ENCODE results near the gene PPP1R12C. TPM values are rescaled to one million over a fixed set of nuclear protein-coding genes. Genes with fewer than 3 reads are reported as not detected.

PPP1R12C gene
- total RNA-seq, 1 experiment from 2014 or later = 158 TPM

GRCh38 chr19:55091126-55091910 is 26.1 kb downstream of the PPP1R12C start:
- no peaks in the 10 kb centered on the region for H3K9me3 ChIP-seq (ENCODE audit: control insufficient read depth, insufficient read depth, low read depth, low read length)
- in situ Hi-C loops (cut with HindIII; ENCODE audit: low pct_unique_long_range_greater_than_20kb, low sequenced_read_pairs) (no loop called here), intact Hi-C loops (cut with micrococcal nuclease; ENCODE audit: unreplicated experiment) (no loop called here)
- TF ChIP-seq CTCF (IDR thresholded peaks at IDR 0.05) (no peak), TCF7L2 (IDR thresholded peaks at IDR 0.05; ENCODE audit: low read depth, low read length) (no peak), SIN3A (IDR thresholded peaks at IDR 0.05; ENCODE audit: borderline replicate concordance, insufficient read depth, low read depth, low read length) (no peak), POLR2AphosphoS5 (IDR thresholded peaks at IDR 0.05; ENCODE audit: low read depth, low read length) (no peak), REST (IDR thresholded peaks at IDR 0.05; ENCODE audit: insufficient read depth in 1 of 2, low read depth in 2 of 2, low read length in 1 of 2) (no peak)
- H3K4me1 ChIP-seq (ENCODE audit: control insufficient read depth, insufficient read depth, low read length) = peaks cover 33% of the 10 kb centered on the region
- no peak overlapping the region for H3K27ac ChIP-seq (ENCODE audit: low read length)
- H3K36me3 ChIP-seq (ENCODE audit: control insufficient read depth, insufficient read depth, low read length) = peaks cover 2% of the 10 kb centered on the region; the same call in 1 of the 2 replicates
- no peak overlapping the region for H3K4me3 ChIP-seq (ENCODE audit: low read depth in 2 of 2, low read length in 2 of 2)
- TSS peak; percentile 87 for BruUV-seq (replicated peaks)
- no peak for DNase-seq (ENCODE audit: low read depth, low spot score)
- no peak for ATAC-seq
- ChIA-PET CTCF (interaction anchor here (0.6 kb wide), 1 partner anchor 44 kb away, joined by 6 read pairs; no protein-coding TSS in a partner anchor), POLR2A (no interaction called here)
- H3K27me3 ChIP-seq (ENCODE audit: control insufficient read depth, insufficient read depth, low read length) = no peaks in the 10 kb centered on the region

GRCh38 chr19:55090564-55090963 is 26.9 kb downstream of the PPP1R12C start:
- ChIA-PET CTCF (interaction anchor here (0.6 kb wide), 1 partner anchor 45 kb away, joined by 6 read pairs; no protein-coding TSS in a partner anchor), POLR2A (no interaction called here)
- intact Hi-C loops (cut with micrococcal nuclease; ENCODE audit: unreplicated experiment) = no loop called here
- H3K4me3 ChIP-seq (ENCODE audit: low read depth in 2 of 2, low read length in 2 of 2) = no peak overlapping the region
- H3K9me3 ChIP-seq (ENCODE audit: control insufficient read depth, insufficient read depth, low read depth, low read length) = no peaks in the 10 kb centered on the region
- no peaks in the 10 kb centered on the region for H3K27me3 ChIP-seq (ENCODE audit: control insufficient read depth, insufficient read depth, low read length)
- H3K27ac ChIP-seq (ENCODE audit: low read length) = no peak overlapping the region
- ATAC-seq = no peak
- in situ Hi-C loops (cut with HindIII; ENCODE audit: low pct_unique_long_range_greater_than_20kb, low sequenced_read_pairs) = no loop called here
- TF ChIP-seq REST (IDR thresholded peaks at IDR 0.05; ENCODE audit: insufficient read depth in 1 of 2, low read depth in 2 of 2, low read length in 1 of 2) = no peak
- TF ChIP-seq POLR2AphosphoS5 (IDR thresholded peaks at IDR 0.05; ENCODE audit: low read depth, low read length) = no peak
- no peak for TF ChIP-seq TCF7L2 (IDR thresholded peaks at IDR 0.05; ENCODE audit: low read depth, low read length)
- no peak for TF ChIP-seq SIN3A (IDR thresholded peaks at IDR 0.05; ENCODE audit: borderline replicate concordance, insufficient read depth, low read depth, low read length)
- TF ChIP-seq CTCF (IDR thresholded peaks at IDR 0.05) = no peak
- DNase-seq (ENCODE audit: low read depth, low spot score) = no peak
- H3K36me3 ChIP-seq (ENCODE audit: control insufficient read depth, insufficient read depth, low read length) = peaks cover 2% of the 10 kb centered on the region; the same call in 1 of the 2 replicates
- peaks cover 28% of the 10 kb centered on the region for H3K4me1 ChIP-seq (ENCODE audit: control insufficient read depth, insufficient read depth, low read length)
- no TSS peak for BruUV-seq (replicated peaks)
